GM12872 (cell line): ENCODE data around the gene LPCAT2.

Experiments used
- TF ChIP-seq, protein P1 (sequence below): IDR thresholded peaks from 3 replicates; pipeline ENCODE4 v1.5.1; 2011; ENCODE audit warnings: low read depth, mild to moderate bottlenecking, low read length, moderate library complexity; ENCODE audit not compliant: insufficient read depth

Gene LPCAT2

DNA sequence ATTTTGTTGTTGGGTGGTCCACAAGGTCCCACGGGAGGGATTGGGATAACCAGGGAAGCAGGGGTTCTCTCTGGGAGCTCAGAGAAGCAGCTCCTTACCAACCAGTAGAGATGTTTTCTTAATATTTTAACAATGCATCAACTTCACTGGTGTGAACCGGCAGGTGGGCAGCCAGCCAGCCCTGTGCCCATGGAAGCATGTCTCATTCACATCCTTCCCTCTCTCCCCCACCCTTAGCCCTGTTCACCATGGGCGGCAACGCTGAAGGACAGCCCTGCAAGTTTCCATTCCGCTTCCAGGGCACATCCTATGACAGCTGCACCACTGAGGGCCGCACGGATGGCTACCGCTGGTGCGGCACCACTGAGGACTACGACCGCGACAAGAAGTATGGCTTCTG is 20.6 kb upstream of the LPCAT2 start:
- TF ChIP-seq, protein P1, sequence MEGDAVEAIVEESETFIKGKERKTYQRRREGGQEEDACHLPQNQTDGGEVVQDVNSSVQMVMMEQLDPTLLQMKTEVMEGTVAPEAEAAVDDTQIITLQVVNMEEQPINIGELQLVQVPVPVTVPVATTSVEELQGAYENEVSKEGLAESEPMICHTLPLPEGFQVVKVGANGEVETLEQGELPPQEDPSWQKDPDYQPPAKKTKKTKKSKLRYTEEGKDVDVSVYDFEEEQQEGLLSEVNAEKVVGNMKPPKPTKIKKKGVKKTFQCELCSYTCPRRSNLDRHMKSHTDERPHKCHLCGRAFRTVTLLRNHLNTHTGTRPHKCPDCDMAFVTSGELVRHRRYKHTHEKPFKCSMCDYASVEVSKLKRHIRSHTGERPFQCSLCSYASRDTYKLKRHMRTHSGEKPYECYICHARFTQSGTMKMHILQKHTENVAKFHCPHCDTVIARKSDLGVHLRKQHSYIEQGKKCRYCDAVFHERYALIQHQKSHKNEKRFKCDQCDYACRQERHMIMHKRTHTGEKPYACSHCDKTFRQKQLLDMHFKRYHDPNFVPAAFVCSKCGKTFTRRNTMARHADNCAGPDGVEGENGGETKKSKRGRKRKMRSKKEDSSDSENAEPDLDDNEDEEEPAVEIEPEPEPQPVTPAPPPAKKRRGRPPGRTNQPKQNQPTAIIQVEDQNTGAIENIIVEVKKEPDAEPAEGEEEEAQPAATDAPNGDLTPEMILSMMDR = no peak

DNA sequence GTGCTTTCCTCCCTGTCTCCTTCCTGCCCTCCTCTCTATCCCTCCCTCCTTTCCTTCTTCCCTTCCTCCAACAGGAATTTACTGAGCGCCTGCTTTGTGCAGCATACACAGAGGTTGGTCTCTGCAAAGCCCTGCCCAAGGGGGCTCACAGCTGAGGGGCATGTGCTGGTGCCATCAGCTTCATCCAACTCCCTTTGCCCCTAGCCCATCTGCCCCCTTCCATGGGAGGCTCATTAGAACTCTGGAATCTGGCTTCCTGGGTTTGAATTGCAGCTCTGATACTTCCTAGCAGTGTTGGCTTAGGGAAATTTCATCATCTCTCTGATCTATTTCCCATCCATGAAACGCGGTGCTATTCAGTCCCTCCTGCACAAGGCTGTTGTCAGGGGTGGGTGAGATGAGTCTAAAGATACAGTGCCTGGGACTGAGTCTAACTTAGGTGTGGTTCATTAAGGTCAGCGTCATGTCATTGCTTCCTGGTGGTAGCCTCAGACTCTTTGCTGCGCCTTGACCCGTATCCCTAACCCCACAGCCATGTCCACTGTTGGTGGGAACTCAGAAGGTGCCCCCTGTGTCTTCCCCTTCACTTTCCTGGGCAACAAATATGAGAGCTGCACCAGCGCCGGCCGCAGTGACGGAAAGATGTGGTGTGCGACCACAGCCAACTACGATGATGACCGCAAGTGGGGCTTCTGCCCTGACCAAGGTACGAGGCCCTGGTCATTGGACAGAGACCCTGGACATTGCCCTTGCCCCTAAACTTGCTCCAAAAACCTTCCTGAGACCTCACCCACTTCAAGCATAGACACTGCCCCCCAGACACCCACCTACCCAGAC is 19.5 kb upstream of the LPCAT2 start:
- TF ChIP-seq, protein P1 = no peak

DNA sequence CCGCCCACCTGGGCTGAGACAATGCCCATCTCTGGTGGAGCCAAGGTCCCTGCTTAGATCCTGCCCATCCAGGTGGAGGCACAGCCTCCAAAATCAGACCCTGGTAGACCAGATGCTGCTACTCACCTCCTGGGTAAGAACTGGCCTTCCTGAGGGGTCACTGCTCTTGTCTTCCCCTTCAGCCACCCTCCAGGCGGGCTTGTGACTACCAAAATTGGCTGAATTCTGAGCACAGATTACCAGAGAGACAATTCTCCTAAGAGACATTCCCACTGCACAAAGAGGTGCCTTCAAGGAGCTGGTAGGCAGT is 19.0 kb upstream of the LPCAT2 start:
- TF ChIP-seq, protein P1 = no peak

DNA sequence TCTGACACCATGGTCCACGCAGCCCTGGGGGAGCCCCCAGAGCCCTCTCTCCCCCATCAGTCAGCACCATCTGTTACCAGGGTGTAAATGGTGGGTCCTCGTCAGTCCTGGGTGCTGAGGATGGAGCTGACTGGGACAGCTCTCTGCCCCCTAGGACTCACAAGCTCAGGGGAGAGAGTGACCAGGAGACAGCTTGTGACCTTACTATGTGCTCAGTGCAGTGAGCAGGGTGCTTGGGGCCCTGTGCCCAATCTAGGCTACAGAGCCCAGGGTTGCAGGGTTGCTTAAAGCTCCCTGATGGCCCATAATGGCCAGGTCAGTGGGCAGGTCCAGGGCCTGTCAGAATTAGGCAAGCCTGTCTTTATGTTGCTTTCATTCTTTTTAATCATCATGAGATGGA is 18.6 kb upstream of the LPCAT2 start:
- TF ChIP-seq, protein P1 = no peak

DNA sequence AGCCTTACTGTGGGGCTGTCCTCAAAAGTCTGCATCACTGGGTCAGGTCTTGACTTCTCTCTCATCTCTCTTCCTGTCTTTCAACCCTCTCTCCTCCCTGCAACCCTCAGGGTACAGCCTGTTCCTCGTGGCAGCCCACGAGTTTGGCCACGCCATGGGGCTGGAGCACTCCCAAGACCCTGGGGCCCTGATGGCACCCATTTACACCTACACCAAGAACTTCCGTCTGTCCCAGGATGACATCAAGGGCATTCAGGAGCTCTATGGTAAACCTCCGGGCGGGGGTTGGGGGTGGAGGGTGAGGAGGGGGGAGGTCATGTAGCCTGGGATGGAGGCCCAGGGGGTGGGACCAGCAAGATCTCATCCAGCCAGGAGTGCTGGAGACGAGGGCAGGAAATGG is 17.2 kb upstream of the LPCAT2 start:
- TF ChIP-seq, protein P1 = no peak

DNA sequence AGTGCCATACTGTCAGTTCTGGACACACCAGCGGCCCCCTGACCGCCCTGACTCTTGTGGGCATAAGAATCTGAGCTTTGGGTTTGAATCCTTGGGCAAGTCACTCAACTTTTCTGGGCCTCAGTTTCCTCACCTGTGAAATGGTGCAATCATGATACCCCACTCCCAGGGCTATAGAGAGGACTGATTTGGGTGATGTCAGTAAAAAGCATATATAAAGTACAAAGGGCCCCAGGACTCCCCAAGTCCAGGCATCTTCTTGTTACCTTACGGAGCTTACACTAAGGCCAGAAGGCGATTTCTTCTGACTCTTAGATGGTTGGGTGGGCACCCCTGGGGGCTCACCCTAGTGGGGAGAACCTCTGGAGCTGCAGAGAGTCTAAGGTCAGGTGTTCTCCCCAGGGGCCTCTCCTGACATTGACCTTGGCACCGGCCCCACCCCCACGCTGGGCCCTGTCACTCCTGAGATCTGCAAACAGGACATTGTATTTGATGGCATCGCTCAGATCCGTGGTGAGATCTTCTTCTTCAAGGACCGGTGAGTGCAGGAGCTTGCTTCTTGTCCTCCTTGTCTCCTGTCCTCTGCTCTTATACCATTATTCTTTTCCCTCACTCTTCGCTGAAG is 16.0 kb upstream of the LPCAT2 start:
- TF ChIP-seq, protein P1 = no peak

DNA sequence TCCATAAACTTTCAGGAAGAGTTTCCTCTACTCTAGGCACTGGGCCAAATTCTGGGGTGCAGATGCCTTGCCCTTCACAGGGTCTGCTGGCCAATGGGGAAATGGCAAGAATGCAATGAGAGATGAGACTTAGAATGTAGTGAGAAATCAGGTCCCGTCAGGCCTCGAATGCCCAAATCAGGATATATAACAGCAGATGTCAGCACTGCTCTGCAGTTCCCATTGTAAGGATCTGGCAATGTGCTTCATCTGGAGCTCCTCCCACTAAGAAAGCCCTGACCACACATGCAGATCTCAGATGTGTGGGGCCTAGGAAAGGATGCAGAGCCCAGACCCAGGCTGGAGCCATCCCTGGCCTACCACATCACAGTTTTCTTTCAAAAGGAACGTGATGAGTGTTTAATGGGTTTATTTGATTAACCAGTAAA is 13.9 kb upstream of the LPCAT2 start:
- TF ChIP-seq, protein P1 = no peak
